Nephron (organoid): Measurements from ENCODE around the gene HOXD12.

ENCODE experiments used
- H3K27ac Mint-ChIP-seq, 3 experiments: 2 replicates each; pipeline ENCODE4 v1.8.0; 2020; ENCODE audit warnings: mixed read lengths in 3 of 3, mild to moderate bottlenecking in 2 of 3, moderate library complexity in 1 of 3
- H3K27me3 Mint-ChIP-seq: 2 replicates; pipeline ENCODE4 v1.8.0; 2021; ENCODE audit warnings: low read depth, mild to moderate bottlenecking, moderate library complexity, mixed read lengths
- H3K36me3 Mint-ChIP-seq: 2 replicates; pipeline ENCODE4 v1.8.0; 2020; ENCODE audit warnings: low read depth, mixed read lengths
- H3K4me1 Mint-ChIP-seq: 2 replicates; pipeline ENCODE4 v1.8.0; 2020; ENCODE audit warnings: mixed read lengths
- H3K4me3 Mint-ChIP-seq, 3 experiments: 2 replicates each; pipeline ENCODE4 v1.8.0; 2020; ENCODE audit warnings: mild to moderate bottlenecking in 3 of 3, mixed read lengths in 3 of 3, moderate library complexity in 2 of 3
- H3K9me3 Mint-ChIP-seq: 2 replicates; pipeline ENCODE4 v1.8.0; 2020; ENCODE audit warnings: mixed read lengths
- TF ChIP-seq, protein P1 (sequence below), 3 experiments: fragments of 200-600 bp; sonication (generic); IDR thresholded peaks; one replicate each; pipeline ENCODE4 v1.5.0; 2021; ENCODE audit warnings: antibody characterized with exemption in 3 of 3; ENCODE audit not compliant: unreplicated experiment in 3 of 3

The HOXD12 gene

DNA sequence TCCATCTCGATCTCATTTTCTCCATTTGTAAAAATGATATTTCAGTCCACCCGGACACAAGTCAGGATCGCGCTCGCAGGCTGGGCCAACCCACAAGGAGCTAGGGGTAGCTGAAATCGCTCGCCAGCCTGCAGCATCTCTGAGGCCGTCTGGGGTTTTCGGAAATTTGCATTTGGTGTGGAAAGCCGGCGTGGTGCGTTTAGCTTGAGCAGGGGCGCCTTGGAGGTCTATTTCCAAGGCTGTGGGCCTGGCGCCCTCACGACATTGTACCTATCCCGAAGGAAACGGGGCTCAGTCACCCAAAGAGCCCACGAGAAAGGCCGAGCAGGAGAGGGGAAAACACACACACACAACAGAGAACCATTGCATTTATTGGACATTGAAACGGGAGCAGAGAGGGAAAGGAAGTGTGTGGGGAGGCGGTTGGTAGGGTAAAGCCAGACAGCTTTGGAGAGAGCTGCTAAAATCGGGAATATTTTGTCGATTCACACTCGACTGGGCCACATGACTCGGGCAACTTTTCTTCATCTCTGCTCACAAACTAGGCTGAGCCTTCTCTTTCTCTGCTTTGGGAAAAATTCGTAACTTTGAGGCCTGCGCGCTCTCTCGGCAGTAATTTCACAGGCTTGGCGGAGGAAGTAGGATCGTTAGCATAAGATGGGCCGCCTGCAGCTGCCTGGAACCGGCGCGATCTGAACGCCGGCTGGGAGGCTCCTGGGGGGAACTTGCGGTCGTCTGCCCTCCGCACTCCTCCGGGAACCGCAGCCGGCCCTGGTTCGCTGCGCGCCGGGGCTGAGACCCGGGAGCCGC lies 28.8 kb downstream of the HOXD12 start:
- H3K9me3 Mint-ChIP-seq: no peaks in the 10 kb centered on the region
- peak overlapping the region; percentile 99 to 100 (median 99) for H3K27ac Mint-ChIP-seq
- peaks cover 34% of the 10 kb centered on the region for H3K36me3 Mint-ChIP-seq
- H3K4me3 Mint-ChIP-seq: peak overlapping the region; percentile 91 to 98 (median 95)
- TF ChIP-seq, protein P1, sequence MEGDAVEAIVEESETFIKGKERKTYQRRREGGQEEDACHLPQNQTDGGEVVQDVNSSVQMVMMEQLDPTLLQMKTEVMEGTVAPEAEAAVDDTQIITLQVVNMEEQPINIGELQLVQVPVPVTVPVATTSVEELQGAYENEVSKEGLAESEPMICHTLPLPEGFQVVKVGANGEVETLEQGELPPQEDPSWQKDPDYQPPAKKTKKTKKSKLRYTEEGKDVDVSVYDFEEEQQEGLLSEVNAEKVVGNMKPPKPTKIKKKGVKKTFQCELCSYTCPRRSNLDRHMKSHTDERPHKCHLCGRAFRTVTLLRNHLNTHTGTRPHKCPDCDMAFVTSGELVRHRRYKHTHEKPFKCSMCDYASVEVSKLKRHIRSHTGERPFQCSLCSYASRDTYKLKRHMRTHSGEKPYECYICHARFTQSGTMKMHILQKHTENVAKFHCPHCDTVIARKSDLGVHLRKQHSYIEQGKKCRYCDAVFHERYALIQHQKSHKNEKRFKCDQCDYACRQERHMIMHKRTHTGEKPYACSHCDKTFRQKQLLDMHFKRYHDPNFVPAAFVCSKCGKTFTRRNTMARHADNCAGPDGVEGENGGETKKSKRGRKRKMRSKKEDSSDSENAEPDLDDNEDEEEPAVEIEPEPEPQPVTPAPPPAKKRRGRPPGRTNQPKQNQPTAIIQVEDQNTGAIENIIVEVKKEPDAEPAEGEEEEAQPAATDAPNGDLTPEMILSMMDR (IDR thresholded peaks at IDR 0.05; ENCODE audit: unreplicated experiment in 3 of 3): no peak
- H3K27me3 Mint-ChIP-seq: peaks cover 43% of the 10 kb centered on the region
- H3K4me1 Mint-ChIP-seq: peaks cover 62% of the 10 kb centered on the region

- Mint-ChIP-seq H3K4me3 (peak within 1 kb of the TSS; percentile 91 to 98 (median 97)), H3K36me3 (peaks cover 30% of the 10 kb centered on the region), H3K9me3 (no peaks in the 10 kb centered on the region), H3K27ac (peak within 1 kb of the TSS; percentile 99 to 100 (median 100)), H3K4me1 (peaks cover 64% of the 10 kb centered on the region), H3K27me3 (peaks cover 35% of the 10 kb centered on the region)
- TF ChIP-seq, protein P1 (IDR thresholded peaks at IDR 0.05; ENCODE audit: unreplicated experiment in 3 of 3): no peak
Measured at GRCh38 chr2:176128982-176129796, 29.6 kb downstream of the HOXD12 start, which contains the start of gene HOXD8. HOXD8 (plus strand) TSS chr2:176129705; CDS start chr2:176130367, 662 bp downstream.

- H3K9me3 Mint-ChIP-seq: no peaks in the 10 kb centered on the region
- H3K27ac Mint-ChIP-seq: peak overlapping the region; percentile 99 to 100 (median 99)
- H3K27me3 Mint-ChIP-seq: peaks cover 29% of the 10 kb centered on the region
- peaks cover 68% of the 10 kb centered on the region for H3K4me1 Mint-ChIP-seq
- peak overlapping the region; percentile 91 to 98 (median 95) for H3K4me3 Mint-ChIP-seq
- H3K36me3 Mint-ChIP-seq: peaks cover 24% of the 10 kb centered on the region
- TF ChIP-seq, protein P1 (IDR thresholded peaks at IDR 0.05; ENCODE audit: unreplicated experiment in 3 of 3): no peak
Measured at GRCh38 chr2:176129813-176130146, 30.2 kb downstream of the HOXD12 start.

DNA sequence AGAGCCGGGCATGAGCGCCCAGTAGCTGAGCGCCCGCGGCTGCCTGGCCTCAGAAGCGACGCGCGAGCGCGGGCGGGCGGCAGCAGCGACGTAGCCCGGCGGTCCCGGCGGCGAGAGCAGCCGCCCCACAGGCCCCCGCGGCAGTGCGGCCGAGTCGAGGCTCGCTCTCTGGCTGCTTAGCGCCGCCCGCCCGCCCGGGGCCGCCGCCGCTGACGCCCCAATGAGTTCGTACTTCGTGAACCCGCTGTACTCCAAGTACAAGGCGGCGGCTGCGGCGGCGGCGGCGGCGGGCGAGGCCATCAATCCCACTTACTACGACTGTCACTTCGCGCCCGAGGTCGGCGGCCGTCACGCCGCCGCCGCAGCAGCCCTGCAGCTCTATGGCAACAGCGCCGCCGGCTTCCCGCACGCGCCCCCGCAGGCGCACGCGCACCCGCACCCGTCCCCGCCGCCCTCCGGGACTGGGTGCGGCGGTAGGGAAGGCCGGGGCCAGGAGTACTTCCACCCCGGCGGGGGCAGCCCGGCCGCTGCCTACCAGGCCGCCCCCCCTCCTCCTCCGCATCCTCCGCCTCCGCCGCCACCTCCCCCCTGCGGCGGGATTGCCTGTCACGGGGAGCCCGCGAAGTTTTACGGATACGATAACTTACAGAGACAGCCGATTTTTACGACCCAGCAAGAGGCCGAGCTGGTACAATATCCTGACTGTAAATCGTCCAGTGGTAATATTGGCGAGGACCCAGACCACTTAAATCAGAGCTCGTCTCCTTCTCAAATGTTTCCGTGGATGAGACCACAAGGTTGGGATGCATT lies 30.8 kb downstream of the HOXD12 start:
- peaks cover 69% of the 10 kb centered on the region for H3K4me1 Mint-ChIP-seq
- TF ChIP-seq, protein P1 (IDR thresholded peaks at IDR 0.05; ENCODE audit: unreplicated experiment in 3 of 3): no peak
- no peaks in the 10 kb centered on the region for H3K9me3 Mint-ChIP-seq
- H3K4me3 Mint-ChIP-seq: peak overlapping the region; percentile 89 to 97 (median 97)
- peaks cover 20% of the 10 kb centered on the region for H3K36me3 Mint-ChIP-seq
- H3K27ac Mint-ChIP-seq: peak overlapping the region; percentile 99 to 100 (median 100)
- H3K27me3 Mint-ChIP-seq: peaks cover 25% of the 10 kb centered on the region

DNA sequence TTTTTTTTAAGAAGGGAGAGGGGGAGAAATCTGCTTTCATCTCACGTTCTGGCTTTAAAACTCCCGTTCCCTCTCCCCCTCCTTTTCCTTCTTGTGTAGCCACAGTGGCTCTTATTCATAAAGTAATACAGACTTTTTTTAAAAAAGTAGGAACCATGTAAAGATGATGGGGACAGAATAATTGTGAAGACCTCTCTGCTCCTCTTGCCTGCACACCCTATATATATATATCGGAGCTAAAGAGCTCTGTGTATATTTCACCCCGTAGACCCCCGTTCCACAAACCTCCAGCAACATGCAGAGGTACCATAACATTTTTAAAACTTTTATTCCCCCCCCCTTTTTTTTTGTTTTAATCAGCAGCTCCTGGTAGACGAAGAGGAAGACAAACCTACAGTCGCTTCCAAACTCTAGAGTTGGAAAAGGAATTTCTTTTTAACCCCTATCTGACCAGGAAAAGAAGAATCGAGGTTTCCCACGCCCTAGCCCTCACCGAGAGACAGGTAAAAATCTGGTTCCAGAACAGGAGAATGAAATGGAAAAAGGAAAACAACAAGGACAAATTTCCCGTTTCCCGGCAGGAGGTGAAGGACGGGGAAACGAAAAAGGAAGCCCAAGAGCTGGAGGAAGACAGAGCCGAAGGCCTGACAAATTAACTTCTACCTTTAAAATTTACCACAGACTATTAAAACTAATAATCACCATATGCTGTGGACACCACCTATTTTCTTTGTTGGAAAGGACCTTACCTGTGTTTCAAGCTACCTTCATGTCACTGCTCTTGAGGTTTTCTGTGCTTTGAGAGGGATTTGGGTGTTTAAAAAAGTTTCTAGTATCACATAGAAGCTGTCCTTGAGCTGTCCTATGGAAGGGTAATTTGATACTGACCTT lies 31.6 kb downstream of the HOXD12 start:
- H3K4me3 Mint-ChIP-seq: peak overlapping the region; percentile 89 to 97 (median 97)
- no peaks in the 10 kb centered on the region for H3K9me3 Mint-ChIP-seq
- peaks cover 66% of the 10 kb centered on the region for H3K4me1 Mint-ChIP-seq
- TF ChIP-seq, protein P1 (IDR thresholded peaks at IDR 0.05; ENCODE audit: unreplicated experiment in 3 of 3): no peak
- peaks cover 15% of the 10 kb centered on the region for H3K36me3 Mint-ChIP-seq
- peak overlapping the region; percentile 99 to 100 (median 99) for H3K27ac Mint-ChIP-seq
- H3K27me3 Mint-ChIP-seq: peaks cover 17% of the 10 kb centered on the region
